Endothelial cell of umbilical vein (primary cell): ENCODE results near the gene MIGA2. TPM values are rescaled to one million over a fixed set of nuclear protein-coding genes. Genes with fewer than 3 reads are reported as not detected.

Experiments used
- BruUV-seq: library from RNA; stranded (reverse); fragments of 400-500 nt; replicated peaks from 2 replicates; lab custom pipeline; 2021; lab: Mats Ljungman, UMichigan
- CTCF ChIA-PET: fragments of 300-600, 350-600 bp; sonication (Branson Sonifier 250); formaldehyde crosslinking; loops from one replicate; lab custom pipeline; 2021; ENCODE audit warnings: antibody characterized with exemption, inconsistent platforms; lab: Charles Lee
- POLR2A ChIA-PET: fragments of 300-600, 350-600 bp; sonication (Branson Sonifier 250); formaldehyde crosslinking; loops from one replicate; lab custom pipeline; 2021; ENCODE audit warnings: antibody characterized with exemption, inconsistent platforms; lab: Charles Lee
- DNase-seq: peaks from one replicate; pipeline ENCODE4 v3.0.0-alpha.2; 2011; ENCODE audit warnings: low read depth, low spot score
- FAIRE-seq: peaks from 2 replicates; lab custom pipeline; 2011; peaks lifted over from hg19 to GRCh38; lab: Jason Lieb, UNC
- H2AFZ ChIP-seq: 2 replicates; pipeline ENCODE4 v1.6.0; 2012; ENCODE audit warnings: low read depth, low read length, control low read depth, inconsistent platforms
- H3K27ac ChIP-seq: 2 replicates; pipeline ENCODE4 v1.5.1; 2011; ENCODE audit warnings: low read depth, mild to moderate bottlenecking, control low read depth, low read length, moderate library complexity; ENCODE audit not compliant: insufficient read depth
- H3K27me3 ChIP-seq, 2 experiments: 2 replicates each; pipeline versions ENCODE4 v1.6.0 to v1.6.1; 2011; ENCODE audit warnings: low read length in 2 of 2, mixed read lengths in 1 of 2; ENCODE audit not compliant: control insufficient read depth in 2 of 2, insufficient read depth in 2 of 2
- H3K36me3 ChIP-seq, 2 experiments: 2 replicates in 1 of 2; 3 replicates in 1 of 2; pipeline ENCODE4 v1.5.1; 2011; ENCODE audit warnings: low read length in 2 of 2, mild to moderate bottlenecking in 1 of 2, moderate library complexity in 1 of 2; ENCODE audit not compliant: control insufficient read depth in 2 of 2, insufficient read depth in 2 of 2; ENCODE audit errors: extremely low read depth in 1 of 2
- H3K4me1 ChIP-seq: 3 replicates; pipeline ENCODE4 v1.5.1; 2011; ENCODE audit warnings: mild to moderate bottlenecking, low read length; ENCODE audit not compliant: control insufficient read depth, insufficient read depth; ENCODE audit errors: extremely low read depth
- H3K4me2 ChIP-seq: 2 replicates; pipeline ENCODE4 v1.6.1; 2011; ENCODE audit warnings: low read length, control low read depth, mixed read lengths; ENCODE audit not compliant: insufficient read depth
- H3K4me3 ChIP-seq, 3 experiments: fragments of 200-600 bp in 1 of 3; sonication (generic), shearing (Covaris generic) in 1 of 3; replicated peaks in 1 of 3; 2 replicates each; pipeline ENCODE4 v1.5.1; 2011 to 2016; ENCODE audit warnings: control low read depth in 3 of 3, low read length in 3 of 3, mild to moderate bottlenecking in 2 of 3, inconsistent platforms in 1 of 3, low read depth in 1 of 3, moderate library complexity in 1 of 3; ENCODE audit not compliant: insufficient read depth in 1 of 3
- H3K79me2 ChIP-seq: 2 replicates; pipeline ENCODE4 v1.6.0; 2012; ENCODE audit warnings: low read length, inconsistent platforms; ENCODE audit not compliant: control insufficient read depth, insufficient read depth
- H3K9ac ChIP-seq: replicated peaks from 2 replicates; pipeline ENCODE3; 2011; ENCODE audit warnings: low read length, control low read depth; ENCODE audit not compliant: insufficient read depth; ENCODE audit errors: extremely low read depth
- H3K9me1 ChIP-seq: replicated peaks from 3 replicates; pipeline ENCODE4 v1.6.0; 2011; ENCODE audit warnings: mild to moderate bottlenecking, low read length; ENCODE audit not compliant: control insufficient read depth, insufficient read depth; ENCODE audit errors: extremely low read depth
- H3K9me3 ChIP-seq: replicated peaks from 2 replicates; pipeline ENCODE4 v1.5.1; 2012; ENCODE audit warnings: low read length, inconsistent platforms; ENCODE audit not compliant: control insufficient read depth, insufficient read depth
- H4K20me1 ChIP-seq: replicated peaks from 2 replicates; pipeline ENCODE3; 2011; ENCODE audit warnings: mild to moderate bottlenecking, low read length; ENCODE audit not compliant: control insufficient read depth, insufficient read depth; ENCODE audit errors: extremely low read depth
- CTCF ChIP-seq, 2 donors: IDR thresholded peaks; 1 replicate in 1 of 2; 2 replicates in 1 of 2; pipeline ENCODE4 v1.5.1; 2011; ENCODE audit warnings: low read length in 2 of 2, mild to moderate bottlenecking in 2 of 2, moderate library complexity in 2 of 2, control low read depth in 1 of 2, inconsistent platforms in 1 of 2, low read depth in 1 of 2; ENCODE audit not compliant: insufficient read depth in 1 of 2; ENCODE audit errors: extremely low read depth in 1 of 2
- EZH2 ChIP-seq: IDR thresholded peaks from 2 replicates; pipeline ENCODE4 v1.6.1; 2012; ENCODE audit warnings: borderline replicate concordance, low read depth, mild to moderate bottlenecking, moderate library complexity, low read length, inconsistent platforms; ENCODE audit not compliant: severe bottlenecking
- FOS ChIP-seq: IDR thresholded peaks from 2 replicates; pipeline ENCODE4 v1.6.1; 2011; ENCODE audit warnings: mild to moderate bottlenecking, low read length, moderate library complexity, borderline replicate concordance; ENCODE audit not compliant: insufficient read depth
- GATA2 ChIP-seq: IDR thresholded peaks from 2 replicates; pipeline ENCODE4 v1.7.0; 2011; ENCODE audit warnings: low read depth, mild to moderate bottlenecking, moderate library complexity, mixed read lengths, low read length; ENCODE audit not compliant: insufficient read length, insufficient read depth
- JUN ChIP-seq: IDR thresholded peaks from 2 replicates; pipeline ENCODE4 v1.6.1; 2011; ENCODE audit warnings: borderline replicate concordance, low read depth; ENCODE audit not compliant: insufficient read length, insufficient read depth
- MAX ChIP-seq: IDR thresholded peaks from 2 replicates; pipeline ENCODE4 v1.6.1; 2011; ENCODE audit not compliant: insufficient read depth, insufficient read length
- MYC ChIP-seq: IDR thresholded peaks from one replicate; pipeline ENCODE4 v1.6.1; 2011; ENCODE audit warnings: mild to moderate bottlenecking, low read depth, low read length
- POLR2A ChIP-seq: IDR thresholded peaks from 2 replicates; pipeline ENCODE4 v1.6.1; 2012; ENCODE audit warnings: low read depth, mild to moderate bottlenecking, control low read depth, low read length
- POLR2AphosphoS5 ChIP-seq: IDR thresholded peaks from 2 replicates; pipeline ENCODE4 v1.6.1; 2012; ENCODE audit warnings: low read depth, mild to moderate bottlenecking, control low read depth, low read length, moderate library complexity; ENCODE audit not compliant: insufficient read depth
- dilution Hi-C: fragments of 300-500 bp; cut with MboI; formaldehyde crosslinking; loops from one replicate; pipeline ENCODE4 v1.15.0; 2019; ENCODE audit warnings: low sequenced_read_pairs; ENCODE audit not compliant: extremely low pct_ligation_motif_present
- intact Hi-C: fragments of 100-400 bp; cut with micrococcal nuclease; formaldehyde crosslinking; loops from one replicate; pipeline ENCODE4 v1.10.0; 2022
- polyA plus RNA-seq, 4 experiments: library from polyadenylated mRNA; depleted of rRNA in 3 of 4; stranded (reverse) in 3 of 4; unstranded in 1 of 4; fragments of >200 nt; gene quantifications; 2 replicates each; pipeline versions ENCODE4 v1.2.1 to v1.2.3, GENCODE V29; 2011 to 2012; ENCODE audit warnings: missing spikeins in 1 of 4
- total RNA-seq: library from RNA; stranded (reverse); gene quantifications from 2 replicates; pipeline ENCODE4 v1.2.3, GENCODE V29; 2021

MIGA2 gene
- total and polyA plus RNA-seq, 2 donors (not counting 3 experiments of a cell fraction or from before 2014, with no cell fraction given) = 27.7 to 28.0 TPM

GRCh38 chr9:129023908-129024233 is 12.6 kb upstream of the MIGA2 start:
- BruUV-seq = no TSS peak
- no peaks in the 10 kb centered on the region for H3K36me3 ChIP-seq
- dilution Hi-C loops (no loop called here), intact Hi-C loops (loop anchor here (2.0 to 10.0 kb wide), 2 partner anchors 25 to 289 kb away; no protein-coding TSS in a partner anchor)
- H3K27ac ChIP-seq = no peak overlapping the region
- H3K27me3 ChIP-seq = no peaks in the 10 kb centered on the region
- peaks cover 7% of the 10 kb centered on the region for H3K4me1 ChIP-seq
- H4K20me1 ChIP-seq = no peaks in the 10 kb centered on the region
- H3K9ac ChIP-seq = no peak overlapping the region
- DNase-seq = no peak
- FAIRE-seq = no peak
- no peaks in the 10 kb centered on the region for H3K9me3 ChIP-seq
- ChIA-PET POLR2A (no interaction called here), CTCF (interaction anchor here (0.8 to 2.5 kb wide), 2 partner anchors 16 to 18 kb away, joined by 3 to 8 read pairs; no protein-coding TSS in a partner anchor)
- no peaks in the 10 kb centered on the region for H3K9me1 ChIP-seq
- H3K4me2 ChIP-seq = no peak overlapping the region
- TF ChIP-seq EZH2 (no peak), MAX (no peak), GATA2 (no peak), POLR2A (no peak), JUN (no peak), FOS (no peak), CTCF (IDR thresholded peaks at IDR 0.05; ENCODE audit: extremely low read depth in 1 of 2, insufficient read depth in 1 of 2, low read depth in 1 of 2, low read length in 2 of 2) (no peak), MYC (no peak), POLR2AphosphoS5 (no peak)
- H2AFZ ChIP-seq = no peak overlapping the region
- no peak overlapping the region for H3K4me3 ChIP-seq
- H3K79me2 ChIP-seq = peaks cover 27% of the 10 kb centered on the region
